LNCAP (cell line): Measurements from ENCODE around the gene SELP.
A peak's percentile ranks its signal among the peaks of the same experiment; 100 is the strongest.

Experiments
- TF ChIP-seq, protein P1 (sequence below): fragments of 450-650 bp; IDR thresholded peaks from 2 replicates; pipeline ENCODE4 v1.5.1; 2017; ENCODE audit warnings: mild to moderate bottlenecking

The SELP gene

DNA sequence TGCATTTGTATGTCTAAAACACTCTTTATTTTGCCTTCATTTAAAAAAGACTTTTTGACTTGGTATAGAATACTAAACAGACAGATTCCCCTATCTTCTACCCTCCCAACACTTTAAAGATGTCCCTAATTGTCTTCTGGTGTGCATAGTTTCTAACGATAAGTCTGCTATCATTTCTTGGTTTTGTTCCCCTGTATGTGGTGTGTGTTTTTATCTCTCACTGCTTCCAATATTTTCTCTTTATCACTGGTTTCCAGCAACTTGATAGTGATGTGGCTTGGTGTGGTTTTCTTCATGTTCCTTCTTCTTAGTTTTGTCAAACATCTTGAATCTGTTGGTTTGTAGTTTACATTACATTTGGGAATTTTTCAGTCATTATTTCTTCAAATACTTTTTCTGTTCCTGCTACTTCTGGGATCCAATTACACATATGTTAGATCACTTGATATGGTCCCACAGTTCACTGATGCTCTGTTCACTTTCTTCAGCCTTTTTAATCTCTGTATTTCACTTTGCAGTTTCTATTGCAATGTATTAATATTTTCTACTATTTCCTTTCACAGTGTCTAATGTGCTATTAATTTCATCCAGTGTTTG is 66.8 kb downstream of the SELP start:
- TF ChIP-seq, protein P1, sequence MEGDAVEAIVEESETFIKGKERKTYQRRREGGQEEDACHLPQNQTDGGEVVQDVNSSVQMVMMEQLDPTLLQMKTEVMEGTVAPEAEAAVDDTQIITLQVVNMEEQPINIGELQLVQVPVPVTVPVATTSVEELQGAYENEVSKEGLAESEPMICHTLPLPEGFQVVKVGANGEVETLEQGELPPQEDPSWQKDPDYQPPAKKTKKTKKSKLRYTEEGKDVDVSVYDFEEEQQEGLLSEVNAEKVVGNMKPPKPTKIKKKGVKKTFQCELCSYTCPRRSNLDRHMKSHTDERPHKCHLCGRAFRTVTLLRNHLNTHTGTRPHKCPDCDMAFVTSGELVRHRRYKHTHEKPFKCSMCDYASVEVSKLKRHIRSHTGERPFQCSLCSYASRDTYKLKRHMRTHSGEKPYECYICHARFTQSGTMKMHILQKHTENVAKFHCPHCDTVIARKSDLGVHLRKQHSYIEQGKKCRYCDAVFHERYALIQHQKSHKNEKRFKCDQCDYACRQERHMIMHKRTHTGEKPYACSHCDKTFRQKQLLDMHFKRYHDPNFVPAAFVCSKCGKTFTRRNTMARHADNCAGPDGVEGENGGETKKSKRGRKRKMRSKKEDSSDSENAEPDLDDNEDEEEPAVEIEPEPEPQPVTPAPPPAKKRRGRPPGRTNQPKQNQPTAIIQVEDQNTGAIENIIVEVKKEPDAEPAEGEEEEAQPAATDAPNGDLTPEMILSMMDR: no peak

DNA sequence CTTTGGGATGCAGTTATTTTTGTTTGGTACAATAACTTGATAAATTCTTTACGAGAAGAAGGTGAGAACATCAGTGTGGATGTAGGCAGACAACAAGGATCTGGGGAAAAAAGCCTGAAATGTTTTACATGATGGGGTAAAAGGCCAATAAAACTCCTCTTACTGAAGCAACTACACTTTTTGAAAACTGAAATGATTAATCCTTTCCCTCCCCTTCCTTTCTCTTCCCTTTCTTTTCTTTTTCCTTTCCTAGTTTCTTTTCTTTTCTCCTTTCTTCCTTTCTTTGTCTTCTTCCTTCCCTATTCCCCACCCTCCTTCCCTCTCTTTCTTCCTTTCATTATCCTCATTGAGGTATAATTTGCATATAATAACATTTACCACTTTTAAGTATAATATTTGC is 68.2 kb downstream of the SELP start:
- TF ChIP-seq, protein P1: no peak

DNA sequence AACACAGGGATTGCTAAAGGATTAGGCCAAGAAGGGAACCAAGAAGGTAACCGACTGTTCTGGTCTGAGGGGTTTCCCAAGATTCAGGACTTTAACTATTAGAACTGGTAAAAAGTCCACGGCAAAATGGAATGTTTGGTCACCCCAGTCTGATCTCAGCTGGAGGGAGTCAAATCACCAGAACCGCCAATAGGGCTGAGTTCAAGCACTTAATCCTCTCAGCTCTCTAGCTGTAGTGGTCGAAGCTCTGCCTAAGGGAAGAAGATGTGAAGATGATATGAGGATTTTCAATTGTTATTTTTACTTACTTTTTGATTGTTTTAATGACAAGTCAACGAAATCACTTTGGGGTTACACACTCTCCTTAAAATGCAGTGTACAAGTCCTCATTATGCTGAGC is 72.8 kb downstream of the SELP start:
- TF ChIP-seq, protein P1: no peak

DNA sequence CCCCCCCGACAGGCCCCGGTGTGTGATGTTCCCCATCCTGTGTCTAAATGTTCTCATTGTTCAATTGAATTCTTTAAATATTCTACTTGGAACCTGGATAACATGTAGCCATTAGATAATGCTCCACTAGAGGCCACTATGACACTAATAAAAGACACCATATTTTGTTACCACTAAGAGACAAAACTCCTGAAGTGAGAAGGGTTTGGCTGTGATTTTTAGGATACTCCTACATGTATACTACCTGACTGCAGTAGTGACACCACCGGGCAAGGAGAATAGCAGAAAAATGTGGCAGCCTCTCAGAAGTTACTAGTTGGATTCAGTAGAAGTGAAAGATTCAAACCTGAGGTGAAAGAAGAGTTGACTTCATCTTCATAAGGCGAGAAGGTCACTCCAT is 79.6 kb downstream of the SELP start:
- TF ChIP-seq, protein P1: peak; percentile 63; the same call in 1 of the 2 replicates

DNA sequence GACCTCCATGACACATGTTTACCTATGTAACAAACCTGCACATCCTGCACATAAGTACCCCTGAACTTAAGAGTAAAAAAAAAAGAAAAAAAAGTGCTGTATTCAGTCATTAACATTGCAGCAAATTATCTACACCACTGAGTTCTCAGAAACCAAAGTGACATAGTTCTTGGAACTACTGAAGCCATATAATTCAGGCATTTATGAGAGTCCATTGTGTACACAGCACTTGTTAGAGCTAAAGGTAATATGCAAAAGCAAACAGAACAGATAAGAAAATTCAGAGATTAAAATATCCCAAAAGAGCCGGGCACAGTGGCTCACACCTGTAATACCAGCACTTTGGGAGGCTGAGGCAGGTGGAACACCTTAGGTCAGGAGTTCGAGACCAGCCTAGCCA is 81.6 kb downstream of the SELP start:
- TF ChIP-seq, protein P1: no peak

DNA sequence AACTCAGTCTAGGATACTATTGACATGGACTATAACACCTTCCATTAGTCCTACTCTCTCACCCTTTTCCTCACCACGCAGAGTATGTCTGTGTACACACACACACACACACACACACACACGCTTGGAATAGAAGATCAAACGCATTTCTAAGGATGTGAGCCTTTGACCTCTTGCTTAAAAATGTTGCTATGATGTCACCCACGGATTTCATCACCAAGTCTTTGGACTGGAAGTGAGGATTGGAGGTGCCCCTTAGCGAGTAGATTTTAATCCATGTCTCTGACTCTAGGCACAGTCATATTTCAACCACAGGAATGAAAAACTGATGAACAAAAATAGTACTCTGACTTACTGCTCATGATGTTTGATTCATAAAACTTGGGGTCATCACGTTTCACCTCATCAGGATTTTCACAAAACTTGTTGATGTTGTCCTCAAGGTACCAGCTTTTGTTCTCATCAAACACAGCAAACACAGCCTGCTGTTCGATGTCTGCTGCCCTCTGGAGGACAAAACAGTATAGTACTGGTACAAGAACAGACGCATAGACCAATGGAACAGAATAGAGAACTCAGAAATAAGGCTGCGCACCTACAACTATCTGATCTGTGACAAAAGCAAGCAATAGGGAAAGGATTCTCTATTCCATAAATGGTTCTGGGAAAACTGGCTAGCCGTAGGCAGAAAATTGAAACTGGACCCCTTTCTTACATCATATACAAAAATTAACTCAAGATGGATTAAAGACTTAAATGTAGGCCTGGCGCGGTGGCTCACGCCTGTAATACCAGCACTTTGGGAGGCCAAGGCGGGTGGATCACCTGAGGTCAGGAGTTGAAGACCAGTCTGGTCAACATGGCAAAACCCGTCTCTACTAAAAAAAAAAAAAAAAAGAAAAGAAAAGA is 83.6 kb downstream of the SELP start:
- TF ChIP-seq, protein P1: peak; percentile 83

DNA sequence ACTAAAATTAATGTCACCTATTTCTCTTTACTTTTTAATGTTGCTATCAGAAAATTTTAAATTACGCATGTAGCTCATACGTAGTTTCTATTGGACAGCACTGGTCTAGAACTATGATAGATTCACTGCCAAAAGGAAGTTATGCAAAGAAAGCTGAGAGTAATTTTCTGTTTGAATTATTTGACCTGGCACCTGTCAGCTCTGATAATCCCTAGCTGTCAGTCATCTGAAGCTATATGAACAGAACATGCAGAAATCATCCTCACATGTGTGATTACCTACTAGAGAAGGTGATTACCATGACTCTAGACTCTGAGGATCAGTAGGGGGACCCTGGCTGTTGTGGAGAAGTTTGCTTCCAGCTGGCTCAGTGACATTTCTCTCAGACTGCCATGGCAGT is 84.5 kb downstream of the SELP start:
- TF ChIP-seq, protein P1: no peak
